Muscle layer of colon (tissue), 2 donors: Measurements from ENCODE around the gene RINL.

Experiments
- H3K27ac ChIP-seq: one replicate; pipeline ENCODE4 v1.7.0; 2013; ENCODE audit warnings: low read depth, mild to moderate bottlenecking, low read length, moderate library complexity
- H3K27me3 ChIP-seq, 2 donors: one replicate each; pipeline ENCODE4 v1.7.0; 2013; ENCODE audit warnings: low read length in 2 of 2, mild to moderate bottlenecking in 2 of 2; ENCODE audit not compliant: insufficient read depth in 2 of 2, control insufficient read depth in 1 of 2
- H3K36me3 ChIP-seq: one replicate; pipeline ENCODE4 v1.7.0; 2013; ENCODE audit warnings: mild to moderate bottlenecking, low read length; ENCODE audit not compliant: insufficient read depth
- H3K4me1 ChIP-seq: one replicate; pipeline ENCODE4 v1.7.0; 2013; ENCODE audit warnings: mild to moderate bottlenecking, low read length; ENCODE audit not compliant: insufficient read depth
- H3K4me3 ChIP-seq, 2 donors: one replicate each; pipeline ENCODE4 v1.7.0; 2013; ENCODE audit warnings: low read length in 2 of 2, low read depth in 1 of 2, mild to moderate bottlenecking in 1 of 2, moderate library complexity in 1 of 2
- H3K9ac ChIP-seq: one replicate; pipeline ENCODE4 v1.7.0; 2013; ENCODE audit warnings: low read length
- H3K9me3 ChIP-seq: one replicate; pipeline ENCODE4 v1.7.0; 2013; ENCODE audit warnings: mild to moderate bottlenecking, low read length
- donor health status: abdominal sarcoma.
- donor health status: Adenocarcinoma of cecum.

Gene RINL

GRCh38 chr19:38844093-38844686 lies 33.9 kb downstream of the RINL start:
- Histone ChIP-seq H3K9me3 (no peaks in the 10 kb centered on the region), H3K27ac (no peak overlapping the region)

GRCh38 chr19:38843175-38843758 lies 34.8 kb downstream of the RINL start:
- H3K36me3 ChIP-seq, result peaks cover 94% of the 10 kb centered on the region
- no peak overlapping the region for H3K9ac ChIP-seq
- H3K4me1 ChIP-seq, result peaks cover 25% of the 10 kb centered on the region

More at GRCh38 chr19:38844093-38844686, 33.9 kb downstream of the RINL start:
- no peak overlapping the region for H3K9ac ChIP-seq
- peaks cover 92% of the 10 kb centered on the region for H3K36me3 ChIP-seq
- H3K27me3 ChIP-seq, result no peaks in the 10 kb centered on the region
- H3K4me3 ChIP-seq, result no peak overlapping the region
- peaks cover 33% of the 10 kb centered on the region for H3K4me1 ChIP-seq

GRCh38 chr19:38842439-38843174 lies 35.5 kb downstream of the RINL start:
- Histone ChIP-seq H3K9me3 (no peaks in the 10 kb centered on the region), H3K9ac (no peak overlapping the region), H3K36me3 (peaks cover 96% of the 10 kb centered on the region), H3K27ac (no peak overlapping the region), H3K4me1 (peaks cover 19% of the 10 kb centered on the region), H3K27me3 (no peaks in the 10 kb centered on the region), H3K4me3 (no peak overlapping the region)

More at GRCh38 chr19:38843175-38843758, 34.8 kb downstream of the RINL start:
- Histone ChIP-seq H3K9me3 (no peaks in the 10 kb centered on the region), H3K27ac (no peak overlapping the region), H3K27me3 (no peaks in the 10 kb centered on the region), H3K4me3 (no peak overlapping the region)

- Histone ChIP-seq H3K27me3 (no peaks in the 10 kb centered on the region), H3K36me3 (peaks cover 96% of the 10 kb centered on the region), H3K27ac (no peak overlapping the region), H3K4me1 (peaks cover 12% of the 10 kb centered on the region), H3K4me3 (no peak overlapping the region), H3K9ac (no peak overlapping the region), H3K9me3 (no peaks in the 10 kb centered on the region)
Measured at GRCh38 chr19:38841787-38842438, 36.2 kb downstream of the RINL start.

GRCh38 chr19:38841180-38841766 lies 36.8 kb downstream of the RINL start:
- no peaks in the 10 kb centered on the region for H3K27me3 ChIP-seq
- no peaks in the 10 kb centered on the region for H3K9me3 ChIP-seq
- H3K9ac ChIP-seq, result no peak overlapping the region
- no peak overlapping the region for H3K4me3 ChIP-seq
- H3K27ac ChIP-seq, result no peak overlapping the region
- H3K4me1 ChIP-seq, result peaks cover 8% of the 10 kb centered on the region
- H3K36me3 ChIP-seq, result peaks cover 94% of the 10 kb centered on the region

DNA sequence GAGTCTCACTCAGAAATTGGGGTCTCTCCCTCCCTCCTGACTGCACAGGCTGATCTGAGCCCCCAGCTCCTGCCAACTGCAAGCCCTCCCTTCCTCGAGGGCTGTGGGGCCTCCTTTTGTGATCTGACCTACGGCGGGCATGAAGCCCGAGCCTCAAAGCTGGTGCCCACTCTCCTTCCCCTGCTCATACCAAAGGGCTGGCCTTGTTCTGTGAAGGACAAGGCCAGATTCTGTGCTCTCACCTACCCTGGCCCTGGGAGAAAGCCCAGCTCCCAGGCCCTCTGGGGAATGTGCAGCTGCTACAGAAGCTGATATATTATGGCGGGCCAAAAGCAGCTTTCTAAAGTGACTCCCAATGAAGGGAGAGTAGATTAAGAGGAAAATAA lies 37.5 kb downstream of the RINL start:
- Histone ChIP-seq H3K4me1 (peaks cover 3% of the 10 kb centered on the region), H3K27ac (no peak overlapping the region), H3K9ac (no peak overlapping the region)

DNA sequence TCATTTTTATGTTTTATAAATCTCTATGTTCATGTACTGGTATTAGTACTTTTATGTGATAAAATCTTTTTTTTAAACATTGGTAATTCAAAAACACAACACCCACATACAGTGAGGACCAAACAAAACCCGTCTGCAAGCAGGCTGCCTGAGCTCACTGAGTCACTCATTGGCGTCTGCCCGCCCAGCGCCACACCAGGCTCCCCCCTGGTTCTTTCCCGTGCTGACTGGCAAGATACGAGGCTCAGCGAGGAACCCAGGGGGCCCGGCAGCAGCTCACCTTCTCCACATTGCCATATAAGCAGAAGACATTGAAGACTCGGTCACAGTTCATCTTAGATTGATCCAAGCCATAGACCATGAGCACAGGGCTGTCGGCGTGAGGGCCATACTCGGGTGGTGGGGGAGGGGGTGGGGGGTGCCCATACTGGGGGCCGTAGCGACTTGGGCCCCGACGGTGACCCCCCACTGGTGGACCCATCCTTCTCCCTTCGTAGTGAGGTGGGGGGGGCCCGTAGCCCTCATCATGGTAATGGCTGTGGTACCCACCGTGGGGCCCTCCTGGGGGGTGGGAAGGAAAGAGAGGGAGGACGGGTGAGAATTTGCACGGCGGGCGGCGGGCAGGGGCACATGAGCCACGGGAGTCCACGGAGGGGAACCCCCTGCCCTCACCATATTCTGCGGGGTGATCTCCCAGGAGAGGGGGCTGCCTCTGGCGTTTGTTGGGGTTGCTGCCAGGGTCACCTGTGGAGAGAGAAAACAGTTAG lies 38.1 kb downstream of the RINL start:
- peaks cover 4% of the 10 kb centered on the region for H3K4me1 ChIP-seq
- H3K36me3 ChIP-seq, result peaks cover 92% of the 10 kb centered on the region
- no peaks in the 10 kb centered on the region for H3K27me3 ChIP-seq
- H3K9ac ChIP-seq, result no peak overlapping the region
- H3K9me3 ChIP-seq, result no peaks in the 10 kb centered on the region
- no peak overlapping the region for H3K27ac ChIP-seq
- no peak overlapping the region for H3K4me3 ChIP-seq

More for the DNA sequence above, 37.5 kb downstream of the RINL start:
- H3K36me3 ChIP-seq, result peaks cover 94% of the 10 kb centered on the region
- H3K9me3 ChIP-seq, result no peaks in the 10 kb centered on the region
- H3K27me3 ChIP-seq, result no peaks in the 10 kb centered on the region
- H3K4me3 ChIP-seq, result no peak overlapping the region

- Histone ChIP-seq H3K27me3 (no peaks in the 10 kb centered on the region), H3K4me3 (no peak overlapping the region), H3K9me3 (no peaks in the 10 kb centered on the region), H3K9ac (no peak overlapping the region), H3K36me3 (peaks cover 84% of the 10 kb centered on the region), H3K4me1 (peaks cover 4% of the 10 kb centered on the region), H3K27ac (no peak overlapping the region)
Measured at GRCh38 chr19:38838986-38839761, 38.9 kb downstream of the RINL start.

DNA sequence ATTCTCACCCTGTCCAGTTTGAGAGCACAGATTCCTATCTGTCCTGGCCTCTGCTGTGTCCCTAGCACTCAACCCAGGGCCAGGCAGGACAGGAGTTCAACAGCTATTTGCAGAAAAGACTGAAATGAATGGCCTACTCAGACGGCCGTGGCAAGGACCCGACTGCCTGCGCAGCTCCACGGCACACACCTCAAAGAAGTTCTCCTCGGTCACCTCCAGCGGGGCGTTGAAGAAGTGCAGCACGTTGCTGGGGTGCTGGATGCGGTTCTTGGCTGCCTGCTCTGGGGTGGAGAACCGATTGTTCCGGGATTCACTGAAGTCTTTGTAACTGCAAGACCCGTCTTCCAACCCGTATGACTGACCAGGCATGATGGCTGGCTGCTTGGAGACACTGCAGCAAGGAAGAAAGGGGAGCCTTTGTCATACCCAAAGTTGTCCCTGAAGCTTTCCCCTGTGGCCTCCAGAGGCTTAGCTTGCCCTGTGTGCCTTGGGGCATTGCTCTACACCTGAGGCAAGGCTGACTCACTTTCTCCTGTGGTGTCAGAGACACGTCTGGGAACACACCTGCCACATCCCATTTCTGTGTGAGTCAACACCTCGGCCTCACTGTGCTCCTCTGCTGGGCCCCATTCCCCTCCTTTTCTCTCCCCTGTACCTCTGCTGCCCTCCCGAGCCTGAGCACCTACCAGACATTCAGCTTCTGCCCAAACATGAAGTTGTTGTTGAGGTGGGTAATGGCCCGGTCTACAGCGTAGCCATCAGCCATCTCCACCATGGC lies 39.7 kb downstream of the RINL start:
- H3K4me1 ChIP-seq, result peaks cover 4% of the 10 kb centered on the region
- no peak overlapping the region for H3K27ac ChIP-seq
- H3K9ac ChIP-seq, result no peak overlapping the region
- H3K9me3 ChIP-seq, result no peaks in the 10 kb centered on the region
- H3K36me3 ChIP-seq, result peaks cover 76% of the 10 kb centered on the region
- H3K4me3 ChIP-seq, result no peak overlapping the region
- no peaks in the 10 kb centered on the region for H3K27me3 ChIP-seq

GRCh38 chr19:38837656-38838121 lies 40.4 kb downstream of the RINL start:
- H3K36me3 ChIP-seq, result peaks cover 69% of the 10 kb centered on the region
- H3K27ac ChIP-seq, result no peak overlapping the region
- H3K27me3 ChIP-seq, result no peaks in the 10 kb centered on the region
- peaks cover 4% of the 10 kb centered on the region for H3K4me1 ChIP-seq
- H3K9ac ChIP-seq, result no peak overlapping the region
- H3K4me3 ChIP-seq, result no peak overlapping the region
- no peaks in the 10 kb centered on the region for H3K9me3 ChIP-seq
